Measurements from ENCODE around the gene CERKL. TPM values are rescaled to one million over a fixed set of nuclear protein-coding genes. Genes with fewer than 3 reads are reported as not detected.
A peak's percentile ranks its signal among the peaks of the same experiment; 100 is the strongest.

The CERKL gene
- total RNA-seq, 2 experiments from 2014 or later, result not detected

- H3K4me1 Mint-ChIP-seq, result peaks cover 8% of the 10 kb centered on the region
- H3K9me3 Mint-ChIP-seq, result peaks cover 5% of the 10 kb centered on the region
- ChIA-PET POLR2A (no interaction called here), CTCF (interaction anchor here (0.5 kb wide), 1 partner anchor 807 kb away, joined by 3 read pairs; no protein-coding TSS in a partner anchor)
- peaks cover 3% of the 10 kb centered on the region for H3K27me3 Mint-ChIP-seq
- peaks cover 2% of the 10 kb centered on the region for H3K36me3 Mint-ChIP-seq (ENCODE audit: low read depth)
- no peak overlapping the region for H3K4me3 Mint-ChIP-seq
- H3K27ac Mint-ChIP-seq, result no peak overlapping the region
- no peak for DNase-seq
Observed at GRCh38 chr2:181602017-181602416, 54.9 kb downstream of the CERKL start.

- no peak overlapping the region for H3K4me3 Mint-ChIP-seq
- no peaks in the 10 kb centered on the region for H3K4me1 Mint-ChIP-seq
- no peak for DNase-seq
- no peak overlapping the region for H3K27ac Mint-ChIP-seq
- H3K27me3 Mint-ChIP-seq, result peaks cover 10% of the 10 kb centered on the region
- POLR2A ChIA-PET, result no interaction called here
- H3K36me3 Mint-ChIP-seq (ENCODE audit: low read depth), result no peaks in the 10 kb centered on the region
- CTCF ChIA-PET, result interaction anchor here (0.6 kb wide), 1 partner anchor 1194 kb away, joined by 4 read pairs; no protein-coding TSS in a partner anchor
- H3K9me3 Mint-ChIP-seq, result peaks cover 2% of the 10 kb centered on the region
Observed at GRCh38 chr2:181596556-181596955, 60.3 kb downstream of the CERKL start.

DNA sequence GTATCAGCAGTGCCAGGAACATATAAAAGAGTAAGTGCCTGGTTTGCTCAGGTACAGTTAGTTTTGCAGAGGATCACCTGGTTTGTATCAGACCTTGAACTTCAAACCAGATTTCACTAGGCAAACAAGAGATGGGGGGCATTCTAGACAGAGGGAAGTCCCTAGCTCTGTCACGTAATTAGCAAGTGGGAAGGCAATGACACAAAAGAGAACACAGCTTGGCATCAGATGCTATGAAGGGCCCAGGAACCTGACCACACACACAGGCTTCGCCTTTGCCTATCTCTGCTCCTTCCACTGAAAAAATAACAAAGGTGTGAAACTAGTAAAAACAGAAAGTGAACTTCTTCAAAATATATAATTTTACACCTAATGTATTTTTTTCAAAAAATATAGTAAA, 62.6 kb downstream of the CERKL start:
- Mint-ChIP-seq H3K36me3 (ENCODE audit: low read depth) (no peaks in the 10 kb centered on the region), H3K4me1 (no peaks in the 10 kb centered on the region), H3K4me3 (no peak overlapping the region), H3K9me3 (peaks cover 2% of the 10 kb centered on the region), H3K27ac (no peak overlapping the region), H3K27me3 (peaks cover 7% of the 10 kb centered on the region)
- DNase-seq, result no peak
- CTCF ChIA-PET, result interaction anchor here (0.6 kb wide), 2 partner anchors 103 to 640 kb away, joined by 3 to 6 read pairs; no protein-coding TSS in a partner anchor
- POLR2A ChIA-PET, result no interaction called here

- no peak for DNase-seq
- Mint-ChIP-seq H3K4me3 (no peak overlapping the region), H3K4me1 (peaks cover 17% of the 10 kb centered on the region), H3K27ac (no peak overlapping the region), H3K9me3 (no peaks in the 10 kb centered on the region), H3K36me3 (ENCODE audit: low read depth) (no peaks in the 10 kb centered on the region), H3K27me3 (peaks cover 19% of the 10 kb centered on the region)
- CTCF ChIA-PET, result no interaction called here
- POLR2A ChIA-PET, result no interaction called here
Observed at GRCh38 chr2:181589779-181590178, 67.1 kb downstream of the CERKL start.

DNA sequence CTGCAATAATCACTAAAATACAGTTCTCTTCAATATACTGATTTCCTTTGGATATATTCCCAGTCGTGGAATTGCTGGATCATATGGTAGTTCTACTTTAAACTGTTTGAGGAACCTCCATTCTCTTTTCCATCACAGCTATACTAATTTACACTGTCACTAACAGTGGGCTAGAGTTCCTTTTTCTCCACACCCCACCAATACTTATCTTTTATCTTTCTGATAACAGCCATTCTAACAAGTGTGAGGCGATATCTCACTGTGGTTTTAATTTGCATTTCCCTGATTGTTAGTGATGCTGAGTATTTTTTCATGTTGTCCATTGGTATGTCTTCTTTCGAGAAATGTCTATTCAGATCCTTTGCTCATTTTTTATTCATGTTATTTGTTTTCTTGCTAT, 68.4 kb downstream of the CERKL start:
- Mint-ChIP-seq H3K9me3 (no peaks in the 10 kb centered on the region), H3K27me3 (peaks cover 21% of the 10 kb centered on the region), H3K27ac (no peak overlapping the region), H3K36me3 (ENCODE audit: low read depth) (no peaks in the 10 kb centered on the region), H3K4me3 (no peak overlapping the region), H3K4me1 (peaks cover 17% of the 10 kb centered on the region)
- no peak for DNase-seq
- ChIA-PET POLR2A (no interaction called here), CTCF (no interaction called here)

- Mint-ChIP-seq H3K4me3 (no peak overlapping the region), H3K36me3 (ENCODE audit: low read depth) (no peaks in the 10 kb centered on the region), H3K9me3 (no peaks in the 10 kb centered on the region), H3K4me1 (peaks cover 17% of the 10 kb centered on the region), H3K27ac (no peak overlapping the region), H3K27me3 (peaks cover 15% of the 10 kb centered on the region)
- peak; percentile 12 for DNase-seq
- ChIA-PET CTCF (no interaction called here), POLR2A (no interaction called here)
Observed at GRCh38 chr2:181586569-181587081, 70.3 kb downstream of the CERKL start.

- POLR2A ChIA-PET, result no interaction called here
- Mint-ChIP-seq H3K27ac (no peak overlapping the region), H3K36me3 (ENCODE audit: low read depth) (no peaks in the 10 kb centered on the region), H3K9me3 (no peaks in the 10 kb centered on the region), H3K27me3 (peaks cover 15% of the 10 kb centered on the region), H3K4me3 (no peak overlapping the region), H3K4me1 (peaks cover 17% of the 10 kb centered on the region)
- DNase-seq, result no peak
- CTCF ChIA-PET, result interaction anchor here (1.3 kb wide), 1 partner anchor 9 kb away, joined by 3 read pairs; no protein-coding TSS in a partner anchor
Observed at GRCh38 chr2:181585732-181586131, 71.2 kb downstream of the CERKL start.

- Mint-ChIP-seq H3K9me3 (no peaks in the 10 kb centered on the region), H3K36me3 (ENCODE audit: low read depth) (no peaks in the 10 kb centered on the region), H3K27me3 (peaks cover 7% of the 10 kb centered on the region), H3K4me1 (peaks cover 10% of the 10 kb centered on the region), H3K27ac (no peak overlapping the region), H3K4me3 (no peak overlapping the region)
- DNase-seq, result no peak
- ChIA-PET CTCF (no interaction called here), POLR2A (no interaction called here)
Observed at GRCh38 chr2:181581534-181581933, 75.4 kb downstream of the CERKL start.

GRCh38 chr2:181578829-181579228, 78.1 kb downstream of the CERKL start:
- ChIA-PET POLR2A (no interaction called here), CTCF (no interaction called here)
- Mint-ChIP-seq H3K4me3 (no peak overlapping the region), H3K36me3 (ENCODE audit: low read depth) (no peaks in the 10 kb centered on the region), H3K9me3 (no peaks in the 10 kb centered on the region), H3K27me3 (peaks cover 4% of the 10 kb centered on the region), H3K4me1 (no peaks in the 10 kb centered on the region), H3K27ac (no peak overlapping the region)
- DNase-seq, result no peak

DNA sequence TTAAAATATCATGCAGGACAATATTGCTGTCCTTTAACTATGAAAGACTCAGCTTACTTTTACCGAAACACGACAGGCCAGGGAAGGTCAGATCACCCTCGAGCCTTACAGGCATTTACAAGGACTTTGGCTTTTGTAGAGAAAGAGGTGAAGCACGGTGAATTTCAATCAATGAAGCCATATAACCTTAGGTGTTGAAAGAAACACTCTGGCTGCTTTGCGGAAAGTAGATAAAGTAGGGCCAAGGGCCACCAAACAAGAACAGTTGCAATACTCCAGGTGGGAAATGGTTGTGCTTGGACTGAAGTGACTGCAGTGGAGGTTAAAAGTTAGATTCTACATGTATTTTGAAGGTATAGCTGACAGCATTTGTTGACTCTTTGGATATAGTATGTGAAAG, 80.5 kb downstream of the CERKL start:
- Mint-ChIP-seq H3K36me3 (ENCODE audit: low read depth) (no peaks in the 10 kb centered on the region), H3K4me1 (no peaks in the 10 kb centered on the region), H3K27ac (no peak overlapping the region), H3K4me3 (no peak overlapping the region), H3K27me3 (peaks cover 11% of the 10 kb centered on the region), H3K9me3 (no peaks in the 10 kb centered on the region)
- CTCF ChIA-PET, result interaction anchor here (0.9 kb wide), 1 partner anchor 9 kb away, joined by 3 read pairs; no protein-coding TSS in a partner anchor
- DNase-seq, result no peak
- POLR2A ChIA-PET, result no interaction called here

DNA sequence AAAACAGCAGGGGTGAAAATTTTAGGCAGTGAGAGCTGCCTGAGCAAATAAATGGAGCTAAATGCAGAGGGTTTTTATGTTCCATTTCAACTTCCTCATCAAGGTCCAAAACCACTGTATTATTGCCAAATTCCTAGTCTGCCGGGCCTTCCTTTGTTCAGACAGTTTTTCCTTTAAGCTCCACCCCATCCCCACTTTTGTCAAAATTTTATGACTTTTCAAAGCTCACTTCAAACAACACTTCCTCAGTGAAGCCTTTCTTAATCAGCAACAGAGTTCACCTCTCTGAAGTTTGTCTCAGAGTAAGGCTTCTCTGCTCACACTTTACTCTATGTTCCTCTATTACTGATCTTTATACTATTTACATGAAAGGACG, 81.3 kb downstream of the CERKL start:
- CTCF ChIA-PET, result no interaction called here
- H3K9me3 Mint-ChIP-seq, result no peaks in the 10 kb centered on the region
- DNase-seq, result no peak
- H3K27ac Mint-ChIP-seq, result no peak overlapping the region
- no peaks in the 10 kb centered on the region for H3K36me3 Mint-ChIP-seq (ENCODE audit: low read depth)
- POLR2A ChIA-PET, result no interaction called here
- peaks cover 1% of the 10 kb centered on the region for H3K4me1 Mint-ChIP-seq
- peaks cover 11% of the 10 kb centered on the region for H3K27me3 Mint-ChIP-seq
- H3K4me3 Mint-ChIP-seq, result no peak overlapping the region

DNA sequence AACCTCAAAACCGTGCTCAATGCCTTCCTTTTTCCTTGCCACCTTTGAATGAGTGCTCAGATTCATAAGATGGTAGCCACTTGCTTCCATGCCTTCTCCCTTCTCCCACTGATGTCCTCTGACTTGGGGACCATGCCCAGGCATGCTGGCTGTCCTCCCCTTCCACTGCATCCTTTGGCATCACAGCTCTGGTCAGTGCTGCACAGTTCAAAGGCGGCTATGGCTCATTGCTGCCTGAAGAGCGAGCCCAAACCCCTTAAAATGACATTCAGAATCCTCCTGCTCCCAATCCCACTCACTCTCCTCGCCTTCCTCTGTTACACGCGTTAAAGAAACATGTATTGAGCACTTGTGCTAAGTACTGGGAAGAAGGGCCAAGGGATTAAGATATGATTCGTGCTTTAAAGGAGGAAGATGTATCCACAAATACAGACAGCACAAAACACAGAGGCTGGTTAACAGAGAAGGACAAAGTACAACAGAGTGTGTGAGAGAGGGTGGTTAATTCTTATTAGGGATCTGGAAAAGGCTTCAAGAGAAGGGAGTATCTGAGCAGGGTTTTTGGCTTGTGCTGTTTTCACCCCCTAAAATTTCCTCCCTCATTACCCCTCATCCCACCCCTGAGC, 81.8 kb downstream of the CERKL start:
- ChIA-PET CTCF (no interaction called here), POLR2A (no interaction called here)
- DNase-seq, result no peak
- Mint-ChIP-seq H3K27me3 (peaks cover 11% of the 10 kb centered on the region), H3K27ac (no peak overlapping the region), H3K36me3 (ENCODE audit: low read depth) (no peaks in the 10 kb centered on the region), H3K4me1 (peaks cover 1% of the 10 kb centered on the region), H3K4me3 (no peak overlapping the region), H3K9me3 (no peaks in the 10 kb centered on the region)

DNA sequence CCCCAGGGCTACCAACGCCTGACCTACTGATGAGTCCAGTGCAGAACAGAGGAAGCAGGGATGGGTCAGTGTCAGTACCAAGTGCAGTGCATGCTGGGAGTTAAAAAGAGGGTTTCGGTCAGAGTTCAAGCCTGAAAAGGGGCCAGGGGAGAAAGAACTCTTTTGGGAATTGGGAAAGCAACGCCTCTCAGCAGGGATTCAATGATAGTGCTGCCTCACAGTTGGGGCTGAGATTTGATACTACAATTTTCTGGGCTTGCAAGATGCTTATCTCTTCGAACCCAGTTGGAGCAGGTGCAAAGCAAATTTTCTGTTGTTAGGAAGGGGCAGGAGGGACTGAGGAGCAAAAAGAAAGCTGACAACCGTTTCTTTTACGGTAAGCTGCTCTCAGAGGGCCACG, 82.6 kb downstream of the CERKL start:
- no peak overlapping the region for H3K4me3 Mint-ChIP-seq
- H3K9me3 Mint-ChIP-seq, result no peaks in the 10 kb centered on the region
- ChIA-PET POLR2A (no interaction called here), CTCF (no interaction called here)
- H3K27me3 Mint-ChIP-seq, result peaks cover 11% of the 10 kb centered on the region
- peaks cover 1% of the 10 kb centered on the region for H3K4me1 Mint-ChIP-seq
- DNase-seq, result no peak
- H3K27ac Mint-ChIP-seq, result no peak overlapping the region
- no peaks in the 10 kb centered on the region for H3K36me3 Mint-ChIP-seq (ENCODE audit: low read depth)

GRCh38 chr2:181573140-181573736, 83.7 kb downstream of the CERKL start:
- Mint-ChIP-seq H3K36me3 (ENCODE audit: low read depth) (no peaks in the 10 kb centered on the region), H3K4me3 (no peak overlapping the region), H3K9me3 (no peaks in the 10 kb centered on the region), H3K27ac (no peak overlapping the region), H3K27me3 (peaks cover 11% of the 10 kb centered on the region), H3K4me1 (peaks cover 1% of the 10 kb centered on the region)
- POLR2A ChIA-PET, result no interaction called here
- DNase-seq, result no peak
- CTCF ChIA-PET, result interaction anchor here (0.8 to 1.2 kb wide), 2 partner anchors 11 to 98 kb away, joined by 3 to 4 read pairs; no protein-coding TSS in a partner anchor

Measured in activated CD4-positive, alpha-beta T cell treated with anti-CD3 and anti-CD28 coated beads, Interleukin-2, amount 10 ng/mL, durations not matched to agents 7 days and 5 days (primary cell).